ENCODE measurements around the gene GBA3. TPM values are rescaled to one million over a fixed set of nuclear protein-coding genes. Genes with fewer than 3 reads are reported as not detected.

The GBA3 gene
- total RNA-seq, 1 donor from 2014 or later, result not detected

DNA sequence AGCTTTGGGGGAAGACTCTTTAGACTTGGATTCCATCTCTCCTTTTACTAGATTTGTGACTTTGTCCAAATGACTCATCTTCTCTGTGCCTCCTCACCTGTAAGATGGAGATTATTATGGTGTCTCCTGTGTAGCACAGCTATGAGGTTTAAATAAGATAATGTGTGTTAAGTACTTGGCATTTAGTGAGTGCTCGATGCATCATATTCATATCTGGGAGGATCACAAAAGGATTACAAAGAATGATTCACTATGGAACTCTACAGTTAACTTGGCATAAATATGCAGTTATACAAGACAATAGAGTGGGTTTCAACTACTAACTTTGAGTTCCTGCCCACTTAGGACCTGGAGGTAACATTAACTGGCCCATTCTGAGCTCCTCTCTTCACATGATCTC lies 2.3 kb downstream of the GBA3 start:
- DNase-seq (ENCODE audit: low read depth, low spot score), result no peak

DNA sequence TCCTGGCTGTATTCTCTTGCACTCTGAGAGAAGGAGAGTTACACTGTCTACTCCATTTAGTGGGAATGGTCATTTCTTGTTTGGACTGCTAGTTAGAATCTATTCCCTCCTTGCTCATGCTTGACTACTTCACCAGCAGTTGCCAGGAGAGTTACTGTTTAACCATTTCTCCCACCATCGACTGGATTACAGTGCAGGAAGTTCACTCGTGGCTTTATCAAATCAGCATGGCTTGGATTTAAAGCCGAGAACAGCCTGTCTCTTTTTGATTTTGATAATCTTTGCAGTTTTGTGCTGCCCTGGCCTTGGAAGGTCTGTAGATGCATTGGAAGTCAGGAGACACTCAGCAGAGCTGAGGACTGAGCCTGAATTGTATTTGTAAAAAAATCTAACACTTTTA lies 3.2 kb downstream of the GBA3 start:
- no peak for DNase-seq (ENCODE audit: low read depth, low spot score)

DNA sequence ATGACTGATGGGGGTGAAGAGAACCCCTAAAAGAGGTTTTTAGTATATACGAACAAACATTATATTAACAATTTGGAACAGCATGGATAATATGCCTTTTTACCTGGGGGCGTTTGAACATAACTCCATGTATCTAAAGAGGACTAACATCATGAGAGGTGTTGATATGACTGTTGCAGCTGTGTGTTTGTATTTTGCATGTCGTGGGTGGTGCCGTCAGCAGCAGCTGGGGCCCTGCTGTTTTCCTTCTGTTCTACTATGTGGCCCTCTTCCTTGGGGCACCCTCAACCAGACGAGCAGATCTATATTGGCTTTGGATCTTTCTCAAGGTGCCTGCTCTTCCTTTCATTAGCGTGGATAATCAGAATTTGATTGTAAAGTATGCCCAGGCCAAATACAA lies 11.2 kb downstream of the GBA3 start:
- no peak for DNase-seq (ENCODE audit: low read depth, low spot score)

DNA sequence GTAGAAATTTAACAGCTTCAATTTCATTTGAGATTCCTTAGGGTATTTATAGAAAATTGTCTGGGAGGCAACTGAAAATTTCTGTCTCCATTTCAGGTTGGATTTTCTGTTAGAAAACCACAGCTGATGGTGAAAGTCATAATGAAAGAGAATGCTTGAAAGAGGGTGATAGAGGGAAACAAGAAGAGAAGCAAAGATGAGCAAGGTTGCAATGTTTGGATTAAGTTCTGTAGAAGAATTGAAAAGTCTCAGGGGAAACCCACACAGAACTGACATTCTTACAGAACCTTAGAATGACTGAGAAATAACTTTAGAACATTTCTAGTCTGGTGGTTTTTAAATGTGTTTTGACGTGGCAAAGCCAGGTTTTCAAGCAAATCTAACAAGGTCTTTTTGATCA lies 14.7 kb downstream of the GBA3 start:
- no peak for DNase-seq (ENCODE audit: low read depth, low spot score)

DNA sequence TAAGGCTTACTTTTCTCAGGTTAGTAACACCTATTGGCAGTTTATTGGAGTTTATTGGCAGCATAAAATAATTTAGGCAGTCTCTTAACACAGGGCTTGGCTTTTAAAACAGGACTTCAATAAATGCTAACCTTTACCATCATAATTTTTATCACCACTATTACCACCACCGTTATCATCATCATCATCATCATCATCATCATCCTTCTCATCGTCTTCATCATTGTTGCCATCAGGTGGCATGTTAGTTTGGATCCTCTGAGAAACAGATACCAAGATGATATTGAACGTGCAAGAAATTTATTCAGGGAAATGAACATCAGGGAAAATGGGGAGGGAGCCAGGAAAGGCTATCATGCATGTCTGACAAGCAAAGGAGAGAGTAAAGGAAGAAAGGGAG lies 16.2 kb downstream of the GBA3 start:
- DNase-seq (ENCODE audit: low read depth, low spot score), result no peak

DNA sequence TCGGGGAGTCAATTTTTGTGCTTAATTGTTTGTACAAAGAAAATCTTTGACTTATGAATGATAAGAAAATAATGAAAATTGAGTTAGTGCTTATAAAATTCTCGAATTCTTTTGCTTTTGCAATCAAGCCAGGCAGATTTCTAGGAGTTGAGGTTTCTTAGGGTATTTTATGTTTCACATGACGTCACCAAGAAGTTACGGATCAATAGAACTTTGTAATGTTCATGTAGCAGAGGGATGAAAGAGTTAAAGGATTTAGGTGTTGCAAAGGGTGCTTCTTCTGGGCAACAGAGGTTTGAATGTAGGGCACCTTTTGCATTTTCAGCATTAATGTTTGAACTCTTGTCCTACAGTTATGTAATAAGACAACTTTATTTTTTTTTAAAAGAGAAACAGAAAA lies 19.4 kb downstream of the GBA3 start:
- no peak for DNase-seq (ENCODE audit: low read depth, low spot score)

DNA sequence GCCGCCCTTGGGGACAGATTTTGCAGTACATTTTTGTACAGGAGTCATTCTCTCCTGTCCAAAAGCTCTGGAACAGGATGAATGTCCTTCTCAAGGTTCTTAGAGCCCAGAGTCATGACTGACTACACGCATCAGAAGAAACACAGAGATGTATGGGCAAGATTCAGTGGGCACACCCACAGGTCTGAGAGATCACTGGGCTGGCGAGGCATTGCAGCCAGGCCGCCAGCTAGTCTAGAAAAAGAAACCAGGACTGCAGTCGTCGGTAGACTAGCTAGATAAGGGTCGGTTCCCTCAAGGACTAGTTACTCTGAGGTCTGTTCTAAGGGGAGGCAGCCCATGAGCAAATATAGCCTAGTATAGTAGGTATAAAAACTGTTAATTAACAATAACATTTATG lies 19.8 kb downstream of the GBA3 start:
- DNase-seq (ENCODE audit: low read depth, low spot score), result no peak

DNA sequence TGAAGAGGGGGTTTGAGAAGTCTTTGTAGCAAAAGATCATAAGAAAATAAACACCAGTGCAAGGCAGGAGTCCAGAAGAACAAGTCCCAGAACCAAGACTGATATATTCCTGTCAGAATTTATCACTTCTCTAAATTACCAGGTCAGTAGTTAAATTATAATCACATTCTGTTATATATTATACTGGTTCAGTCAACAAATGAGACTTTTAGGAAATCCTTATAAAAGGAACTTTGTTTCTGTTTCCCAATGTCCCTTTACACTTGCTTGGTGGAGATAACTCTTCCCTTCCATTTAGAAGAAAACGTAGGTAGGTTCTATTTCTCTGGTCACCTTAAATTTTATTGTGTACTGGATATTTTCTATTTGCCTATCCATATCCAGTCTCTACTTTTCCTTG lies 21.1 kb downstream of the GBA3 start:
- DNase-seq (ENCODE audit: low read depth, low spot score), result no peak

DNA sequence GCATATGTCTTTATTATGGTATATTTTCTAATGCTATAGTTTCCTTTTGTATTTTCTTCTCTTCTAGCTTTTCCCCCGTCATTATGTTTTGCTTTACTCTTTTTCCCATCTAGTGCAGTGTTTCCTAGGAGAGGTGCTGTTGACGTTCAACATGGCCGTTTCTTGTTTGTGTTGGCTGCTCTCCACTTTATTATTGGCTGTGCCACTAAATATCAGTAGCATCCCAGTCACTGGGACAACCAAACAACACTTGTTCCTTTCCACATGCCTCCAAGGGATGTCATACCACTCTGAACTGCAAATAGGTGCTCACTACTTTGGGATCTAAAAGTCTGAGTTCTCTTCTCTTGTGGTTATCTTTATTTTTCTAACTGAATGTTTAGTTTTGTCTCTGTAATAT lies 26.5 kb downstream of the GBA3 start:
- DNase-seq (ENCODE audit: low read depth, low spot score), result no peak

DNA sequence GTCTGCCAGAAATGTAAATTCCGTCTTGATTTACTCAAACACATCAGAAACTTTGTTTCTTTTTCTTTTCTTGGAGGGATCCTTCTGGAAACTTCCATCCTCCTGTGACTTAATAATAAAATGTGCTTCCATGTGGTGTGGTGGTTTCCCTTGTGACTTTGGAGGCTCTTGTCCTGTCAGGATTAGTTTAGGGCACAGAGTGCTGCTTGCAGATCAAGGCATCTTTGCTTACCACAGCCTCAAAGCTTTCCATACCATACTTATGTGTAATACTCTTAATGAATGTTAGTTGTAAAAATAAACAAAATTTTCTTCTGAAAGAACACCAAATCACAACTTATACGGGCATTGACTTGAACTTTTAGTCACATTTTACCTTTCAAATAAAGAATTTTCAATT lies 27.4 kb downstream of the GBA3 start:
- no peak for DNase-seq (ENCODE audit: low read depth, low spot score)

DNA sequence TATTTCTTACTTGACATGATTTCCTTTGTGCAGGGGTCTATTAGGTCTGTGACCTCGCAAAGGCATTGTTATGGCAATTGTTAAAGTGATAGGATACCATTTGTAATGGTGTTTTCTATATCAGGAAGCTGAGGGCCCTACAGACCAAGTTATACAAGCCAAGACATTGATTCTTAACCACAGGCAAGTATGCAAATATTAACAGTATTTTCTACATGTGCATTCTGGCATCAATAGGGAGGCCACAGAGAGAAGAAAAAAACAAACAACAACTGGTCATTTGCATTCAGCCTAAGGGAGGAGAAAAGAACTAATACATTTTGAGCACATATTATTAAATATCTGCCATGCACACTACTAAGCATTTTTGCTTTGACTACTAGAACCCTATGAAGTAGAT lies 28.5 kb downstream of the GBA3 start:
- no peak for DNase-seq (ENCODE audit: low read depth, low spot score)

DNA sequence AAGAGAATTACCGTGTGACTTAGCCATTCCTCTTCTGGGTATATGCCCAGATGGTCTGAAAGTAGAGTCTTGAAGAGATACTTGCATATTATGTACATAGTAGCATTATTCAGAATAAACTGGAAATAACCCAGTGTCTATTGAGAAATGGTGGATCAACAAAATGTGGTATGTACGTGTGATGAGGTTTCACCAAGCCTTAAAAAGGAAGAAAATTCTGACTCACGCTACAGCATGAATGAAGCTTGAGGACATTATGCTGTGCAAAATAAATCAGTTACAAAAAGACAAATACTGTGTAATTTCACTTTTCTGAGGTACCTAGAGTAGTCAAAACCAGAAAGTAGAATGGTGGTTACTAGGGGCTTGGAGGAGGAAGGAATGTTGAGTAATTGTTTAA lies 37.3 kb downstream of the GBA3 start:
- DNase-seq (ENCODE audit: low read depth, low spot score), result no peak

DNA sequence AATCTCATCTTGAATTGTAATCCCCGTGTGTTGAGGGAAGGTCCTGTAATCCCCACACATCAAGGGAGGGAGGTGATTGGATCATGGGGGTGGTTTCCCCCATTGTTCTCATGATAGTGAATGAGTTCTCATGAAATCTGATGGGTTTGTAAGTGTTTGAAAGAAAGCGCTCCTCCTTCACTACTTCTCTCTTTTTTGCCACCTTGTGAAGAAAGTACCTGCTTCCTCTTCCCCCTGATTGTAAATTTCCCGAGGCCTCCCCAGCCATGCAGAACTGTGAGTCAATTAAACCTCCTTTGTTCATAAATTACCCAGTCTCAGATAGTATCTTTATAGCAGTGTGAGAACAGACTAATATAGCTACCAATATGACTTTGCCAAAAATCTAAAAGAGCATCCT lies 41.1 kb downstream of the GBA3 start:
- DNase-seq (ENCODE audit: low read depth, low spot score), result no peak

DNA sequence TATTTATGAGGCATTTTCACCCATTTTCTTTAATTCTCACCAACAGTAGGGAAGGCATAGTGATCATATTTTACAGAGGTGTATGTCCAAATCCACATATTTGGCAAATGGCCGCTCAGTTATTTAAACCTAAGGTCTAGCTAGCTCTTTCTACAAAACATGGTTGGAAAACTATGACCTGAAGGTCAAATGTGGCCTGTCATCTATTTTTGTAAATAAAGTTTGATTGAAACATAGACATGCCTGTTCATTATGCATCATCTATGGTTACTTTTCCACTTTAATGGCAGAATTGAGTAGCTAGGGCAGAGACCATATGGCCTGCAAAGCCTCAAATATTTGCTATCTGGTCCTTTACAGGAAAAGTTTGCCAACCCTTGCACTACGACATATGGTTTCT lies 44.2 kb downstream of the GBA3 start:
- DNase-seq (ENCODE audit: low read depth, low spot score), result no peak

DNA sequence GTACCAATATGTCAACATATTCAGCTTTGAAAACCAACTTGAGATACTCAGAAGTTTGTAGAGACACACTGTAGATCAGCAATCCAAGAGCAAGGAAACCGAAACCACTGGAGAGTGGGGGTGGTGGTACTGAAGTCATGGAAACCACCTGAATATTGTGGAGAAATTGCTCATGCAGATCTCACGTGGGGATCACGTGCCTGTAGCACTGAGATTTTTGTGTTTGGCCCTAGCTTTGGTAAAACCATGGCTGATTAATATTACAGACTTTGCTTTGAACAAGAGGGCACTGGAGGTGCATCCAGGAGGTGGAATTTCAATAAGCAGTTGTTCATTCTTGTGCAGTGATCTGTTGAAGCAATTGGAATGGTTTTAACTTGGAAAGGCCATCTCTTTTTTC lies 47.2 kb downstream of the GBA3 start:
- DNase-seq (ENCODE audit: low read depth, low spot score), result no peak

DNA sequence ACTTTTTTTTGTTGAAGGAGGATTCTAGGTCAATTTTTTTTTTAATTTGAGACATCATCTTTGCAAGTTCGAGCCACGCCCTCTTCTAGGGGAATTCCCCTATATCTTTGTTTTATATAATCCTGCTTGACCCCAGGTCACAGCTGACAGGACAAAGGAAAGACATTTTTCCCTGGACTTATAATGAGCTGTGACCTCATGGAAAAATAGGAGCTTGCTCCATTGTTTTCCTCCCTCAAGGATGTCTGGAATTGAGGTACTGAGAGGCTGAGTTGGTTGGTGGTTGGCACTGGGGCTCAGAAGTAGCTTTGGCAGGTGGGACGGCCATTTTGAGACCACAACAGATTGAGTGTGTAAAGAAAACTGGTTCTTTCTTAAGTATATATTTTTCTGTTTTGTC lies 49.0 kb downstream of the GBA3 start:
- no peak for DNase-seq (ENCODE audit: low read depth, low spot score)

DNA sequence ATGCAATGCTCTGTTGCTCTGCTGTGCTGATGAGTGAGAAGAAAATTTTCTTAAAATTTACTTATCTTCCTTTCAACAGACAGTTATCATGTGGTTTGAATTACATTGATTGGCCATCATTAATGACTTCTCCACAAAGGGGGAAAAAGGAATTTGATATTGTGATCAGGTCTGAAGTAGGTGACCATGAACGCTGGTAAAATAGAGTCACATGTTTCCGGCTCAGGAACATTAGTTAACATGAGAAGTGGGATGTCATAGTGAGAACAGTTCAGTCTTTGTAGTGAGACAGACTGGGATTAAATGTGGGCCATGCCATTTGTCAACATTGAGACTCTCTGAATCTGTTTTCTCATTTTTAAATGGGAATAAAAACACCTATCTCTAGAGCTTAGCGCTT lies 50.6 kb downstream of the GBA3 start:
- no peak for DNase-seq (ENCODE audit: low read depth, low spot score)

DNA sequence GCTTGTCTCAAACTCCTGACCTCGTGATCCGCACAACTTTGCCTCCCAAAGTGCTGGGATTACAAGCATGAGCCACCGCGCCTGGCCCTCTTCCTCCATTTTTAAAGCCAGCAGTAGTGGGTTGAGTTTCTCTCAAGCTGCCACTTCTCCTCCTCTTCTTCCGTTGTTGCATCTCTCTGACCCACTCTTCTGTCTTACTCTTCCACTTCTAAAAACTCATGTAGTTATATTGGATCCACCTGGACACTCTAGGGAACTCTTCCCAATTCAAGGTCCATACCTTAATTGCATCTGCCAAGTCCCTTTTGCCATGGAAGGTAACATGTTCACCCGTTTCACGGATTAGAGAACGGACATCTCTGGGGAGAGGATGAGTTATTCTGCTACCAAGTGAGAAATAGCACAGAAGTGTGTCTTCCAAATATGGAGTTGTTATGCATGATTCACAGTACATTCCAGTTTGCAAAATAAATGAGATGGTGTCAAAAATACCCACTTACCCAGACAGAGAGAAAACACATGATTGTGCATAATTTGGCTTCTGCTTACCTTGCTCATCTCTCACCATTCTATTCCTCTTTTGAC lies 51.8 kb downstream of the GBA3 start:
- no peak for DNase-seq (ENCODE audit: low read depth, low spot score)

DNA sequence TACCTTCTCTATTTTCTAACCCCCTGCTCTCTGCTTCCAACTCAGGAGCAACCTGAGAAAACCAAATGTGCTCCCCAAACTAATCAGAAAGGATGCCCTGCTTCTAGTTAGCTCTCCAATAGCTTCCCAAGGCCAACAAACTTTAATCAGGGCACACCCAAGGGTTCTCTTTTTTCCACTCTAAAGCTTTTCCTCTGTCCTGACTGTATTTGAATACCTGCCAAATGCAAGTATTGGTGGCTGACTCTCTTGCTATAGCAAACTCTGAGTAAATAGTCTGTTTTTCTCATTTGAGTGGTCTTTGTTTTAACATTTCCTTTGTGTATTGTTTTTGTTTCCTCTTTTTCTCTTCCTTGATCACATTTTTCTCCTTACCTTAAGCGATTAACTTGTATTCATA lies 52.5 kb downstream of the GBA3 start:
- DNase-seq (ENCODE audit: low read depth, low spot score), result no peak

DNA sequence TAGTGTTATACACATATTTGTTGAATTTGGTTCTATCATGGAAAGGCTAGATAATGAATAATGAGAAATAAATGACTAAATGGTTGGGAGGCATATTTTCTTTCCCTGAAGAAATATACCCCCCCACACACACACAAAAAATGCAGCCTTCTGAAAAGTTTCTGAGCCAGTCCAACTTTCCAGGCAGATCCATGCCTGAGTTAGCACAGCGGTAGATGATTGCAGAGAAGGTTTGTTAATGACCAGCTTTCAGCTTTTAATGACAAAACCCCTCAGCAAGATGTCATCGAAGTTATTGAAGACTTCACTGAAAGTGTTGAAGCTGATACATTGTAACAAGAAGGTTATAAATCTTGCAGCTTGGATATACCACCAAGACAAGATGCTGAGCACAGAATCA lies 61.4 kb downstream of the GBA3 start:
- DNase-seq (ENCODE audit: low read depth, low spot score), result no peak

DNA sequence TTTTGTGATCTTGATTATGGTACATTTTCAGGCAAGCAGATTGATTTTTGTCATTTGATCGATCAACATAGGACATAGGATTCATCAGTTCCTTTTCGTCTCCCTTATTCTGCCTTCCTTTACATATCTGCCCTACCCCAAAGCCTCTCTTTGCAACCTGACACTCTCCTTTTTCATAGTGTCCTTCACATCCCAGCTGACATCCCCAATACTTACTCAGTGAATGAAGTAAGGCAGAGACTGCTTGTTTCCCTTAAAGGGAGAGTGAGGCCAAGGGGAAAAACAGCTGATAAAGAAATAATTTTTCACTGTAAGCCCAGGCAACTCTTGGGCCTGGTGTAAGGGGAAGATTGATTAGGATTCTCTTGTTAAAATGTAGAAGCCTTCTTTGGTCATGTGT lies 69.8 kb downstream of the GBA3 start:
- DNase-seq (ENCODE audit: low read depth, low spot score), result no peak

DNA sequence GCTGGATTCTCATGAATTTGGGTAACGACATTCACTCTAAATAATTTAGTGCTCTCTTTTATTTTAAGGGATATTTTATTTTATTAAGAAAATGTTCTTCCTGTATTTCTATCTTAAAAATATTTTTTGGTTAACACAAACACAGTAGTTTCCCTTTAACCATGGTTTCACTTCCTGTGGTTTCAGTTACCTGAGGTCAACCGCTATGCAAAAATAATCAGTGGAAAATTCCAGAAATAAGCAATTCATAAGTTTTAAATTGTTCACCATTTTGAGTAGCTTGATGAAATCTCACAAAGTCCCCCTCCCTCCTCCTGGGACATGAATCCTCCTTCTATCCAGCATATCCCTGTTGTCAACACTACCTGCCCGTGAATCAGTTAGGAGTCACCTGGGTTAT lies 71.4 kb downstream of the GBA3 start:
- no peak for DNase-seq (ENCODE audit: low read depth, low spot score)

DNA sequence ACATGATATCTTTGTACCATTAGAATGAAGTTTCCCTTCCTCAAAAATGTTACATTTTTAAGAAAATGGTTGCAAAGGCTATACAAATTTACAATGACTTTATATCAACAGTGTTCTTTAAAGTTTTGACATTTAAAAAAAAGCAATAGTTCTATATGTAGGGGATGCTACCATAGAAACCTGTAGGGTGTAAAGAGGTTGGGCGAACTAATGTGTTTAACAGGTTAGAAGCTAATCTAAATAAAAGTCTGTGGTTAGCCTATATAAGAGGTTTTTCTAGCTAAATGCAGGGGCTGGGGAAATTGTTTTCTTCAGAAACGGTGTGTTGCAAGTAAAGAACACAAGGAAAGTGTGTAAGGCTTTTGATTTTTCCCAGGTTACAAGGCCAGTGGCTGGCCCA lies 73.3 kb downstream of the GBA3 start:
- no peak for DNase-seq (ENCODE audit: low read depth, low spot score)

DNA sequence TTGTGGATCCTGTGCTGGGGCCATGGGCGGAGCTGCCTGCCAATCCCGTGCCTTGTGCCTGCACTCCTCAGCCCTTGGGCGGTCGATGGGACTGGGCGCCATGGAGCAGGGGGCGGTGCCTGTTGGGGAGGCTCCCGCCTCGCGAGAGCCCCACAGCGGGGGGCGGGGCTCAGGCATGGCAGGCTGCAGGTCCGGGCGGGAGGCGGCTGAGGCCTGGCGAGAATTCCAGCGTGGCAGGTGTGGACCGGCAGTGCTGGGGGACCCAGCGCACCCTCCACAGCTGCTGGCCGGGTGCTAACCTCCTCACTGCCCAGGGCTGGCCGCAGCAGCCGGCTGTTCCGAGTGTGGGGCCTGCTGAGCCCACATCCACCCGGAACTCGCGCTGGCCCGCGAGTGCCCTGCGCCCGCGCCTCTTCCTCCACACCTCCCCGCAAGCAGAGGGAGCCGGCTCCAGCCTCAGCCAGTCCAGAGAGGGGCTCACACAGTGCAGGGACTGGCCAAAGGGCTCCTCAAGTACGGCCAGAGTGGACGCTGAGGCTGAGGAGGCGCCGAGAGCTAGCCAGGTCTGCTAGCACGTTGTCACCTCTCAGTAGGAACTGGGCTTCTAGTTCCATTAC lies 85.9 kb downstream of the GBA3 start:
- DNase-seq (ENCODE audit: low read depth, low spot score), result no peak
